Uterus (tissue), 4 donors: ENCODE data around the gene TANC1. TPM values are rescaled to one million over a fixed set of nuclear protein-coding genes. Genes with fewer than 3 reads are reported as not detected.

Source experiments
- DNase-seq, 2 donors: peaks; one replicate each; pipeline ENCODE4 v3.0.0-alpha.2; 2019 to 2020
- H3K27ac ChIP-seq, 2 donors: fragments of 200-600 bp; sonication (generic); 1 replicate in 1 of 2; 2 replicates in 1 of 2; pipeline ENCODE4 v1.5.1; 2016 to 2018
- H3K27me3 ChIP-seq, 2 donors: fragments of 200-600 bp; sonication (generic); one replicate each; pipeline ENCODE4 v1.5.1; 2018 to 2019; ENCODE audit warnings: control low read depth in 1 of 2
- H3K36me3 ChIP-seq, 2 donors: fragments of 200-600 bp; sonication (generic); one replicate each; pipeline ENCODE4 v1.5.1; 2019; ENCODE audit warnings: control low read depth in 1 of 2
- H3K4me1 ChIP-seq, 2 donors: fragments of 200-600 bp; sonication (generic); one replicate each; pipeline ENCODE4 v1.5.1; 2018 to 2019; ENCODE audit warnings: control low read depth in 1 of 2
- H3K4me3 ChIP-seq, 2 donors: fragments of 200-600 bp; sonication (generic); 1 replicate in 1 of 2; 2 replicates in 1 of 2; pipeline ENCODE4 v1.5.1; 2018 to 2019; ENCODE audit warnings: mild to moderate bottlenecking in 1 of 2
- H3K9me3 ChIP-seq, 2 donors: fragments of 200-600 bp; sonication (generic); one replicate each; pipeline ENCODE4 v1.5.1; 2019; ENCODE audit warnings: control low read depth in 1 of 2
- POLR2A ChIP-seq, 2 donors: fragments of 450-650 bp; IDR thresholded peaks; one replicate each; pipeline ENCODE4 v1.6.1; 2016; ENCODE audit warnings: antibody characterized with exemption in 2 of 2, mild to moderate bottlenecking in 1 of 2, moderate library complexity in 1 of 2
- intact Hi-C: fragments of 100-400 bp; cut with DNase I; formaldehyde crosslinking; loops from one replicate; pipeline ENCODE4 v1.15.1; 2023; ENCODE audit warnings: low total_unique reads
- total RNA-seq, 4 donors: library from RNA; depleted of rRNA in 3 of 4; stranded (reverse); fragments of >200 nt in 3 of 4; gene quantifications; one replicate each; pipeline versions ENCODE4 v1.1.0 to v1.2.4, GENCODE V29; 2014 to 2023
- TF ChIP-seq, protein P1 (sequence below), 4 experiments: fragments of 200-600 bp in 2 of 4; fragments of 450-650 bp in 2 of 4; sonication (generic) in 2 of 4; IDR thresholded peaks; one replicate each; pipeline ENCODE4 v1.5.1; 2016 to 2019; ENCODE audit warnings: antibody characterized with exemption in 4 of 4, mild to moderate bottlenecking in 2 of 4, moderate library complexity in 1 of 4
- donor health status: DM: yes; HTN: yes; CAD: no.

TANC1 gene
- total RNA-seq, 4 donors from 2014 or later: 34.7 to 92.7 (median 67.4) TPM

DNA sequence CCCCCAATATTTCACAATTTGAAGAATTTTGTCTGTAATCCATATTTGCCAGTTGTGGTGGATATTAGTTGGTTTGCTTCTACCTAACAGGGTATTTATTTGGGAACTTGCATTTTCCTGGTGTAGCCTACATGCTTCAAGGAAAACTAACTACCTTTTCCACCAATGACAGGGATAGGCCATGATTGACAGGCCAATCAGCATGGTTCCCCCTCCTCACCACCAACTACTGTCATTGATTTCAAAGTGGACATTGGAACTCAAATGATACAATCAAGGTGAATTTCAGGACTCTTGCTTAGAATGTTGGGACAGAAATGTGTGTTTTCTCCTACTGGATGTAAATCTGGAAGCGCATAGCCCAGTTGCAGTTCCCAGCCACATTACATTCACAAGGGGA, 10.1 kb upstream of the TANC1 start:
- no peak for DNase-seq
- intact Hi-C loops: no loop called here
- Histone ChIP-seq H3K4me3 (no peak overlapping the region), H3K27ac (no peak overlapping the region), H3K27me3 (no peaks in the 10 kb centered on the region), H3K36me3 (no peaks in the 10 kb centered on the region), H3K9me3 (no peaks in the 10 kb centered on the region), H3K4me1 (peaks cover 6 to 8% of the 10 kb centered on the region in 2 donors)
- no peak for TF ChIP-seq POLR2A (IDR thresholded peaks at IDR 0.05)
- TF ChIP-seq, protein P1, sequence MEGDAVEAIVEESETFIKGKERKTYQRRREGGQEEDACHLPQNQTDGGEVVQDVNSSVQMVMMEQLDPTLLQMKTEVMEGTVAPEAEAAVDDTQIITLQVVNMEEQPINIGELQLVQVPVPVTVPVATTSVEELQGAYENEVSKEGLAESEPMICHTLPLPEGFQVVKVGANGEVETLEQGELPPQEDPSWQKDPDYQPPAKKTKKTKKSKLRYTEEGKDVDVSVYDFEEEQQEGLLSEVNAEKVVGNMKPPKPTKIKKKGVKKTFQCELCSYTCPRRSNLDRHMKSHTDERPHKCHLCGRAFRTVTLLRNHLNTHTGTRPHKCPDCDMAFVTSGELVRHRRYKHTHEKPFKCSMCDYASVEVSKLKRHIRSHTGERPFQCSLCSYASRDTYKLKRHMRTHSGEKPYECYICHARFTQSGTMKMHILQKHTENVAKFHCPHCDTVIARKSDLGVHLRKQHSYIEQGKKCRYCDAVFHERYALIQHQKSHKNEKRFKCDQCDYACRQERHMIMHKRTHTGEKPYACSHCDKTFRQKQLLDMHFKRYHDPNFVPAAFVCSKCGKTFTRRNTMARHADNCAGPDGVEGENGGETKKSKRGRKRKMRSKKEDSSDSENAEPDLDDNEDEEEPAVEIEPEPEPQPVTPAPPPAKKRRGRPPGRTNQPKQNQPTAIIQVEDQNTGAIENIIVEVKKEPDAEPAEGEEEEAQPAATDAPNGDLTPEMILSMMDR (IDR thresholded peaks at IDR 0.05): no peak

DNA sequence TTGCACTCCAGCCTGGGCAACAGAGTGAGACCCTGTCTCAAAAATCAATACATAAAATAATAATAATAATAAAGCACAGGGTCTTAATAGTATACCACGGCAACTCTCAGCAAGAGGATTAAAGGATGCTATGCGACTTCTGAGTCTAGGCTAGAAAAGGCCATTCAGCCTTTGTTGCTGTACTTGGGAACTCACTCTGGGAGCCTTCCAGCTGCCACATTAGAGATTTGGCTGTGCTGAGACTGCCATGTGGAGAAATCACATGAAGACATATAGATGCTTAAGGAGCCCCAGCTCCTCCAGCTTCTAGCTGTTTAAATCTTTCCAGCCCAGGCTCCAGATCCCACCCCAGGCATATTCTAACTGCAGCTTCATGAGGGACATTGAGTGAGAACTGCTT, 8.2 kb upstream of the TANC1 start:
- H3K9me3 ChIP-seq: no peaks in the 10 kb centered on the region
- no peak overlapping the region for H3K27ac ChIP-seq
- intact Hi-C loops: loop anchor here (10.0 kb wide), 1 partner anchor 155 kb away; no protein-coding TSS in a partner anchor
- H3K4me3 ChIP-seq: no peak overlapping the region
- TF ChIP-seq, protein P1 (IDR thresholded peaks at IDR 0.05): no peak
- no peak for TF ChIP-seq POLR2A (IDR thresholded peaks at IDR 0.05)
- DNase-seq: no peak
- H3K27me3 ChIP-seq: no peaks in the 10 kb centered on the region
- no peaks in the 10 kb centered on the region for H3K4me1 ChIP-seq
- H3K36me3 ChIP-seq: no peaks in the 10 kb centered on the region

DNA sequence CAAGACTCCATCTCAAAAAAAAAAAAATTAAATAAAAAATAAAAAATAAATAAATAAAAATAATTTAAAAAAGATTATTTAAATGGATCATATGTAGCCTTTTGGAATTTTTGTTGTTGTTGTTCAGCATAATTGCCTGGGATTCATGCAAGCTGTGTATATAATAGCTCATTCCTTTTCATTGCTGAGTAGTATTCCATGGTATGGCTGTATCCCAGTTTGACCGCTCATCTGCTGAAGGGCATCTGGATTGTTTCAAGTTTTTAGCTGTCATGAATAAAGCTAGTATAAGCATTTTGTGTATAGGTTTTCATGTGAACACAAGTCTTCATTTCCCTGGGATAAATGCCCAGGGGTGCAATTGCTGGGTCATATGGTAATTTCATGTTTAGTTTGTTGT, 6.4 kb upstream of the TANC1 start:
- intact Hi-C loops: loop anchor here (10.0 kb wide), 1 partner anchor 153 kb away; no protein-coding TSS in a partner anchor
- H3K27ac ChIP-seq: no peak overlapping the region
- DNase-seq: no peak
- H3K4me3 ChIP-seq: no peak overlapping the region
- no peaks in the 10 kb centered on the region for H3K36me3 ChIP-seq
- TF ChIP-seq POLR2A (IDR thresholded peaks at IDR 0.05): no peak
- TF ChIP-seq, protein P1 (IDR thresholded peaks at IDR 0.05): no peak
- no peaks in the 10 kb centered on the region for H3K9me3 ChIP-seq
- no peaks in the 10 kb centered on the region for H3K4me1 ChIP-seq
- no peaks in the 10 kb centered on the region for H3K27me3 ChIP-seq

DNA sequence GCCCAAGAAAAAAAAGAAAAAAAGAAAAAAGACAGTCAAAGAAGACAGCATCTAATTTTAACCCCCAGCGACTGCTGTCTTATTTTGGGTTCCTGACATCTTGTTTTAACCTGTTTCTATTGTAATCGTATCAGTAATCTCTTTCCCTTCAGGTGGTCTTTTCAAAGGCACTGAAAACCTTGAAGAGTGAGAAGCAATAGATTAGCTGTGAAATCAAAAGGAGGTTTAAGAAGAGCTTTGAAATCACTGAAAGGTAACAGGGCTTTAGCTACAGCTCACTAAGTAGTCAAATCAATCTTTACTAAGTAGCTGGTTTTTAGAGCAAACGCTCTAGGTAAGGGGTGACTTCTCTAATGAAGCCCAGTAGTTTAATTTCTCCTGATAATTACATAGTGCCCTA, 5.4 kb upstream of the TANC1 start:
- Histone ChIP-seq H3K9me3 (no peaks in the 10 kb centered on the region), H3K4me3 (no peak overlapping the region), H3K27me3 (no peaks in the 10 kb centered on the region), H3K4me1 (no peaks in the 10 kb centered on the region), H3K36me3 (no peaks in the 10 kb centered on the region), H3K27ac (no peak overlapping the region)
- intact Hi-C loops: loop anchor here (10.0 kb wide), 1 partner anchor 152 kb away; no protein-coding TSS in a partner anchor
- DNase-seq: no peak
- no peak for TF ChIP-seq POLR2A (IDR thresholded peaks at IDR 0.05)
- TF ChIP-seq, protein P1 (IDR thresholded peaks at IDR 0.05): no peak

DNA sequence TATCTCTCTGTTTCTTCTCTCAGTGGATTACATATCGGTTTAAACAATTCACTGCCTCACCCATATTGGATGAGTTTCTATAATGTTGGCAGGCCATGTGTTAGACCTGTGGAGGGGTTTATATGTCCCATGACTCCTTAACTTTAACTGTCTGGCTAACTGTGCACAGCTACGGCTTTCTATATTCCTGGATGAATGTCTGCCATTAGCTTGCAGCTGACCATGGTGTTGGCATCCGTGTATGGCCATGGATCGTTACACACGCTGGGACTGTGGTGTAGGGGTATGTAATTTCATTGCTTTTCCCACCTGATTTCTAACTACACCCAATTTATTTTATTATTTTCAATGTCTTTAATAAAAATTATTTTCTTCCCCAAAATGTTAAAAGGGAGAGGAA, 3.3 kb upstream of the TANC1 start:
- no peak overlapping the region for H3K4me3 ChIP-seq
- DNase-seq: no peak
- no peak overlapping the region for H3K27ac ChIP-seq
- no peaks in the 10 kb centered on the region for H3K9me3 ChIP-seq
- TF ChIP-seq, protein P1 (IDR thresholded peaks at IDR 0.05): no peak
- TF ChIP-seq POLR2A (IDR thresholded peaks at IDR 0.05): no peak
- no peaks in the 10 kb centered on the region for H3K27me3 ChIP-seq
- no peaks in the 10 kb centered on the region for H3K4me1 ChIP-seq
- intact Hi-C loops: loop anchor here (10.0 kb wide), 1 partner anchor 150 kb away; no protein-coding TSS in a partner anchor
- H3K36me3 ChIP-seq: no peaks in the 10 kb centered on the region
